ENCODE measurements around the gene FST.

The FST gene

DNA sequence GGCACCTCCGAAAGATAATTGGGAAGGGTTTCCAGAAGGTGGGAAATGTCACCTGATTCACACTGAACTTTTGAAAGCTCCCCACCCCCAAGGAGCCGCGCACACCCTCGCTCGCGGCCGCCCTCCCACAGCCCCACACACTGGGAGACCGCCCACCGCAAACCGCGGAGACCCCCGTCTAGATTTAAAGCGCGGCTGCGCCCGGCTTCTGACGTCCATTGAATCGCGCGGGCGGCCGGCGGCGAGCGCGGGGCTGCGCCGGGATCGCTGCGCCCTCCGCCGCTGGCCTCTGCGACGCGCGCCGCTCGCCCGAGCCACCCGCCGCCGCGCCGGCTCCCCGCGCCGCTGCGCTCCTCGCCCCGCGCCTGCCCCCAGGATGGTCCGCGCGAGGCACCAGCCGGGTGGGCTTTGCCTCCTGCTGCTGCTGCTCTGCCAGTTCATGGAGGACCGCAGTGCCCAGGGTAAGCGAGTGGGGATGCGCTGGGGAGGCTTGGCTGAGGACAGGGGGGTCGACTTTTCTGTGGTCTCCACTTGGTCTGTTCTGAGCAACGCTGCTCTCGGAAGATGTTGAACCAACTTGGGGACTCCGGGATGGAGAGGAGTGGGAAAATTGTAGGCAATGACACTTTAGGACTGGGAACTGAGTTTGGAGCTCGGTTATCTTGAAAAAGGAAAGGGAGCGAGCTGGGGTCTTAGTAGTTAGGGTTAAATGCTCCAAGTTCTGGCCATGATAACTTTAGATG lies at the start of gene FST:
TSS of gene FST (plus strand) at position 214 of the 743 bp plus-strand sequence. CDS start at position 377, 163 bp downstream.
- DNase-seq: no peak

- no peak for DNase-seq
Measured at GRCh38 chr5:53431665-53432064, 48.8 kb upstream of the FST start.

GRCh38 chr5:53433026-53433425 lies 47.4 kb upstream of the FST start:
- no peak for DNase-seq

GRCh38 chr5:53434541-53434940 lies 45.9 kb upstream of the FST start:
- no peak for DNase-seq

GRCh38 chr5:53436480-53437191 lies 43.8 kb upstream of the FST start:
- no peak for DNase-seq

DNA sequence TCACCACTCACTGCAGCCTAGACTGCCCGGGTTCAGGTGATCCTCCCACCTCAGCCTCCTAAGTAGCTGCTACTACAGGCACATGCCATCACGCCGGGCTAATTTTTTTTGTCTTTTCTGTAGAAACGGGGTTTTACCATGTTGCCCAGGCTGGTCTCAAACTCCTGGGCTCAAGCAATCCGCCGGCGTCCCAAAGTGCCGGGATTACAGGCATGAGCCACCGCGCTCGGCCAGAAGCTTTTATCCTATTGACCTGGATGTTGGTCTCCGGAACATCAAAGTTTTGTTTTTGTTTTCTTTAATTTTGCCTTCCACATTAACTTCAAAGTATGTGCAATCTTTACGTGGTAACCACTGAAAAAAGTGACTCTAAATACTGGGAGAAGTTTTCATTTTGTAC lies 42.4 kb upstream of the FST start:
- DNase-seq: no peak

DNA sequence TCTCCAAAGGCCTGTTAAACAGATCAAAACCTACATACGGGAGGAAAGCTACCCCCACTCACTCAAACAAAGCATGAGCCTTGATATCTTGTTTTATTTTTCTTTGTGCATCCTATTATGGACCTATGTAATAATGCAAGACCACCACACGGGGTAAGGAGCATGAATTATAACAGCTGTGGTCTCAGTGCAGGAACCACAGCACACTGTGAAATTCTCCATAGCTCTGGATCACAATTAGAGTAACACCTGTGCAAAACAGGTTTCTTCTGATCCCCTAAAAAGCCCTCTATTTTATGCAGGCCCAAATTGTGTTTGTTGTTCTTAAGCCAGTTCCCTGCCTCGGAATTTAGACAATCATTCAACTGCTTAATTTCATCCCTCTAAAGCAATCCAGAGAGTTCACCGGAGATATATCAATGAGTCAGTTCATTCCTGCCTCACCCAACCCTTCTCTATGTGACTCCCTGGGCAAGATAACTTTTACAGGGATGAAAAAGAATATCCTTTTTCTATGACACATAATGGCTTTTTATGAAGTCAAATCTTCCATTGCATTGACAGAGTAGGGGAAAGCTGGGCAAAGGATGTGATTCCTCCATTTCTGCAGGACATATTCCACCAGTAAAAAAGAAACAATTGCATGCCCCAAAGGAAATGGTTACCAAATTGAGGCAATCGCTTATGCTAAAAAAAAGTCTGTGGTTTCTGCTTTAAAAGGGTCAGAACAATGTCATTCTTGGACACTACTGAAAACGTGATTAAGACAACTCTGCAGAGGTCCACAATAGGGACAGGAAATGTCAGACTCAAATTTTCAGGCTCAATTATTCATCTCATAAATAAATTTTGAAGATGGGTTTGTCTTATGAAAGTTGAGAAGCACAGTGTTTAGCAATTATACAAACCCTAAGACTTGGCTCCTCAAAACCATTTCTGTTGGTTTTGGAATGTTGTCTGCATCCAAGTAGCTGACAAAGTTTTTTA lies 41.6 kb upstream of the FST start:
- no peak for DNase-seq

- DNase-seq: no peak
Measured at GRCh38 chr5:53442961-53443360, 37.5 kb upstream of the FST start.

GRCh38 chr5:53445569-53445968 lies 34.9 kb upstream of the FST start:
- no peak for DNase-seq

DNA sequence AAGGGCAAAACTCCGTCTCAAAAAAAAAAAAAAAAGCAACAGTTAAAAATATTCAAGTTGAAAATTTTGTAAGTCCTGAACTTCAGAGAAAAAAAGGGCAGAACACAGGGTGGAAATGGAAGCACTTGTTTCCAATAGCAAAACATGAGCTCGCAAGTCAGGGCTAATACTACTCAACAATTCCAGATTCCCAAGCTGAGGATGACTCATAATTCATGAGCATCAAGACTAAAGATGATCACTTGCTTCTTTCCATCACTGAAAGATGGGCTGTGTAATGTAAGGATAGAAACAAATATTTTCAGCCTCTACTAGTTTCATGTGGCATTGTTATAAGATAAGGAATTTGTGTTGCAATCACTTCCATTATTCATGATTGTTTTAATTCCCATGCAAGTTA lies 33.5 kb upstream of the FST start:
- no peak for DNase-seq

GRCh38 chr5:53448851-53449250 lies 31.6 kb upstream of the FST start:
- DNase-seq: no peak

DNA sequence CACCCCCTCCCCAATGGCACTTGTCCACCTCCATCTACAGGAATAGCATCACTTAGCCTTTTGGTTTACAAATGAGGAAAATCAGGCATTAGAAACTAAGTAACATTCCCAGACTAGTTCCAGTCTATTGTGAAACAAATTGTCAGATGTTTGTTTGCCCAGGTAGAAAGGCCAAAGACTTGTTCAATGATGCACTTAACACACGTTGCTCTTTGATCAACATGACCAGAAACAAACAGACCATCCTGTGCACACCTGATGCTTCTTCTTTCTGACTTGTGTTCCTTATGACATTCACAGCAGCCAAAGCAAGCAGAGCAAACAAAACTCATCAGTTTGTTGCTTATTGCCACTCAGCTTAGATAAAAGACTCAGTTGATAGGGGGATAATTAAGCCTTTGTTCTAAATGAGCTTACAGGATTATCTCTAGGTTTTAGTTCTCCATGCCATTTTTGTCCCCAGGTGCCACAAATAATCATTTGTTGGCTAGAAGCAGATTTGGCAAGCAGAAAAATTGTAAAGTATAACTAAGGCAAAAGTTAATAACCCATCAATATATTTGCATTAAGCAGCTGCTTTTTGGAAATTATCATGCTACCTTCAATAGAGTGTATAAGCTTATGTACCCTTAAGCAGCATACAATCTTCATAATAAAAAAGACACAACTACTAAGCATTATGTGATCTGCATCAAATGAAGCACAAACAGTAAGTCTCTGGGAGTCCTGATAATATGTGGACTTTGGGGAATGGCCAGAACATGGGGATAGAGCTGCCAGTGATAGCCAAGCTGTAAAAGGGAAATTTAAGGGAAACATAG lies 26.3 kb upstream of the FST start:
- no peak for DNase-seq

DNA sequence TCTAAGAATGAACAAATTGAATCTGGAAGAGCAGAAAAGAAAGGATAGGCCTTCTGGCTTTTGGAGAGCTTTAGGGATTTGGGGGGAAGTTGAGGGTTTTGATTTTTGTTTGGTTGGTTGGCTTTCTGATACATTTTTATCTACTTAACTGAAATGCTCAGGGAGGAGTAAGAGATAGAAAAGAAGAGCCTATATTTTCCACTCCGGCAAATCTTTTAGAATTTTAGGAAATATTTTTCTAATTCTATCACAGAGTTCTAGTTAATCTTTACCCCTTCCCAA lies 25.8 kb upstream of the FST start:
- DNase-seq: no peak

DNA sequence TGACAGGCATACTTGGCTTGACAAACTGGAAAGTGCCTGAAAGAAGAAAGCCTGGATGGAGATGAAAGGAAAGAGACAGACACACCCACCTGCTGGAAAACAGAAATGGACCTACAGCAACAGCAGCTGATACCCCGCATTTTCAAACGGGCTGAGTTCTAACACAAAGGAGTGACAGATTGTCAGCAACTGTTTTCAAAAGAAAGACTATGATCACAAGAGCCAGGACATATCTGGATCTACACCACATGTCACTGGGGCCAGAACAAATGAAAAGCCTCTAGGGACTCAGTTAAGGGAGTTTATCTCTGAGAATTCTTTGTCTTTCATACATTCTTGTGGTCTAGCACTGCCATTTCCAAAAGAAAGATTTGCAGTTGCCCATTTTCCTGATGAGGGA lies 24.1 kb upstream of the FST start:
- no peak for DNase-seq

DNA sequence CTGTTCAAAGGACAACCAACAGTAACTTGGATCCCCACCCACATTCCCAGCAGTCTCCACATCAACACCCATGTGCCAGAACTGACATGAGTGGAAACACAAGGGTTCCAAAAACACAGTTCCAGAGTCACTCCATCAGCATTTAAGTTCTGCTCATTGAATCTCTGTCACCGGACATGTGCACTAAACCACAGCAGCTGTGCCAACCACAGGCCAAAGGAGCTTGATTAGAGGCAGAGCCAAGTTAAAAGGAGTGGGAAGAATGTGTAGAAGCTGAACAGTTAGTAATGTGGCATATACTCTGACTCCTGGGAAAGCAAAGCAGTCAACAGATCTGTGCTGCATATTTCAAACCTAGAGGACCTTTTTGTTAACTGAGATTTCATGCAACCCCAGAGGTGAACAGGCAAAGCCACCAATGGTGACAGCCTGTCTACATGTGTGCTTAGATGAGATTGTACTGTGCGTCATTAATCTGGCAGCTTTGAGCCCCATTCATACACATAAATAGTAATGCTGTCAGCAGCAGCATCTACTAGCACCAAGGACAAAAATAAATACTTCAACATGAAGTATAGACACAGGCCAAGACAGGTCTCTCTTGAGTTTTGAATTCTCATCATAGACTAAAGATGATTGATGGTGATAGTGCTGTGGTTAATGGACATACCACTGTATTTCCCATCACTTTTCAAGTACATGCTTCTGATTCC lies 16.4 kb upstream of the FST start:
- DNase-seq: no peak

DNA sequence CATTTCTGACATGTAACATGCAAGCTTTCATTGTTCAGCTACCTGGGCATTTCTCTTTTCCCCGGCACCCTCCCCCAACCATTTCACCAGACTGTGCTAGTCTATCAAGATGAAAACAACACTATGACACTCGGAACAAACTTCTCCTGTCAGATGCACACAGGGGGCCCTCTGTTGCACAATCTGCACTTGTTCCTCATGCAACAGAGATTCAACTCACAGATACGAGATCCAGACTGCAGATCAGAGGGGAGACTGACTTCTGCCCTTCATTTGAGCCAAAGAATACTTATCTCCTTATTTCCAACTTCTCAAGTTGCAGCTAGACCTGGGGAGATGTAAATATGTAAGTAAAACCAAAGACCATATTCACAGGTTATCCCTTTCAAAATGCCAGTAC lies 15.7 kb upstream of the FST start:
- DNase-seq: no peak

GRCh38 chr5:53469946-53470687 lies 10.3 kb upstream of the FST start:
- no peak for DNase-seq

- no peak for DNase-seq
Measured at GRCh38 chr5:53472279-53472678, 8.2 kb upstream of the FST start.

DNA sequence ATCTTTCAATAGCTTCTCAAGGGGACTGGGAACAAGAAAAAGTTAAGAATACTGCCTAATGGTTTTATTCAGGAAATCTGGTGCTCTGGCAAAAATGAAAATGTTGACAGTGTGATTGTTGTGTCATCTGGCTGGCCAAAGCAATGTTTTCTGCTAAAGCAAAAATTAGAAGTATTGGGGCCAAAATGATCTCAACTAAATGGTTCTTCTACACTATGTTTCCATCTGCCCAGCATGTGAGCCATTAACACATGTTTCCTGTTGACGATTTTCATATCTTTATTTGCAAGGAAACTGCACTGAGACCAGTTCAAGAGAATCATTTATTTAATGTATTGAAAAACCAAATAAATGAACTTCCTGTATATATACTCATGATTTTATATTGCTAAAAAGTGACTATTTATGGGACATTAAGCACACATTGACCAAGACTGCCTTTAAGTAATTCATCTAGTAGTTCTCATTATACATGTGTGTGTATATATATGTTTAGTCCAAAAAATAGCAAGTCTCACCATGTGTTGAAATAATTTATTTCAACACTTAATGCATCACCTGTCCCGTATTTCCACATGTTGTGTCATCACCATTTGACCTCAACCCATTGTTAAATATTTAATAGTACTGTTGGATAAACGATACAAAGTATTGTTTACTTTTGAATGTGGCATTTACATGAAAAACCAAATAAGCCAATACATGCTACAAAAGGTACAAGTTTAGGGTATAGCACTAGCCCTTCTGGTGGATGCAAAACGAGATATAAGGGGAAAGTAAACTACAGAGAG lies 7.5 kb upstream of the FST start:
- no peak for DNase-seq

DNA sequence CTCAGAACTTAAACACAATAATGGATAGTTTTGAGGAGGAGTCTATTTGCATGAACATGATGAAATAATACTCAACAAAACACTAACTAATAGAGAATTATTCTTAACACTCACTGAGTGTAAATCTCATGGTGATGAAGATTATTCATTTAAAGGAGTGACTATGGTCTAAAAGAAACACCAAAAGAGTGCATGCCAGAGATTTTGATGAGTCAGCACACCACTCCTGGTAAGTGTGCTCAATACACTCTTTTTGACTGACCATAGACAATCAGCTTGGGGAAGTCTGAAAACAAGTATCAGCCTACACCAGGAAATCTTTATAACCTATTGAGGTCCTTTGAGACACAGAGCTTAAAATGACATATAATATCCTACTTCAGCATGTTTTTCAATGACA lies 6.8 kb upstream of the FST start:
- DNase-seq: no peak

DNA sequence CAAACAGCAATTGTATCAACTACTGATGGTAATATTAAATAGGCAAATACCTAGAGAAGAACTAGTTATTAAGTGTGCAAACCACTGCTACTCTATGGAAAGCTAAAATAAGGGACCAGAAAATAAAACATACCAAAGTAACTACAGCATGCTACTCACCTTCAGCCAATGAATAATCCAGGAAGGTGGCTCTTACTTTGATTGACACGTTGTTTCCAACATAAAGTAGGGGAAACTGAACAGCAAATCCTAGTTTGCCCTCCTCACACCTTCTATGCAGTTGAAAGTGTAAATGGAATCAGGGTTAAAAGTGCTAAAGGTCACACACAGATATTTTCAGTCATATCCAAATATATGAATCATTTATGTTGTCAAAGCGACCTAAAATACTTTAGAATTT lies 5.1 kb upstream of the FST start:
- no peak for DNase-seq

All from CD4-positive, alpha-beta T cell treated with Interleukin-21 for 1 hour (primary cell).